Measurements from ENCODE around the gene AGPAT4. TPM values are rescaled to one million over a fixed set of nuclear protein-coding genes. Genes with fewer than 3 reads are reported as not detected.

Gene AGPAT4
- total RNA-seq, 1 donor from 2014 or later, result 7.8 TPM

- no peak for DNase-seq (ENCODE audit: low spot score)
- H3K4me1 Mint-ChIP-seq (ENCODE audit: low read depth), result no peaks in the 10 kb centered on the region
- peaks cover 10% of the 10 kb centered on the region for H3K36me3 Mint-ChIP-seq (ENCODE audit: low read depth)
- H3K4me3 Mint-ChIP-seq, result peak overlapping the region; percentile 26
- H3K9me3 Mint-ChIP-seq, result peaks cover 24% of the 10 kb centered on the region
- intact Hi-C loops (cut with micrococcal nuclease), result no loop called here
- H3K27ac Mint-ChIP-seq, result no peak overlapping the region
- H3K27me3 Mint-ChIP-seq (ENCODE audit: insufficient read depth), result no peaks in the 10 kb centered on the region
Measured at GRCh38 chr6:161215876-161216615, 57.8 kb downstream of the AGPAT4 start.

GRCh38 chr6:161215193-161215592 is 58.7 kb downstream of the AGPAT4 start:
- intact Hi-C loops (cut with micrococcal nuclease), result no loop called here
- no peaks in the 10 kb centered on the region for H3K4me1 Mint-ChIP-seq (ENCODE audit: low read depth)

GRCh38 chr6:161214722-161215121 is 59.1 kb downstream of the AGPAT4 start:
- H3K36me3 Mint-ChIP-seq (ENCODE audit: low read depth), result peaks cover 12% of the 10 kb centered on the region
- H3K9me3 Mint-ChIP-seq, result peaks cover 27% of the 10 kb centered on the region

More at GRCh38 chr6:161215193-161215592, 58.7 kb downstream of the AGPAT4 start:
- peaks cover 12% of the 10 kb centered on the region for H3K36me3 Mint-ChIP-seq (ENCODE audit: low read depth)
- no peak for DNase-seq (ENCODE audit: low spot score)
- no peak overlapping the region for H3K27ac Mint-ChIP-seq
- H3K9me3 Mint-ChIP-seq, result peaks cover 27% of the 10 kb centered on the region
- no peak overlapping the region for H3K4me3 Mint-ChIP-seq
- no peaks in the 10 kb centered on the region for H3K27me3 Mint-ChIP-seq (ENCODE audit: insufficient read depth)

GRCh38 chr6:161212902-161213301 is 61.0 kb downstream of the AGPAT4 start:
- peaks cover 12% of the 10 kb centered on the region for H3K36me3 Mint-ChIP-seq (ENCODE audit: low read depth)

More at GRCh38 chr6:161214722-161215121, 59.1 kb downstream of the AGPAT4 start:
- Mint-ChIP-seq H3K27ac (no peak overlapping the region), H3K4me3 (no peak overlapping the region), H3K4me1 (ENCODE audit: low read depth) (no peaks in the 10 kb centered on the region), H3K27me3 (ENCODE audit: insufficient read depth) (no peaks in the 10 kb centered on the region)
- intact Hi-C loops (cut with micrococcal nuclease), result no loop called here
- no peak for DNase-seq (ENCODE audit: low spot score)

DNA sequence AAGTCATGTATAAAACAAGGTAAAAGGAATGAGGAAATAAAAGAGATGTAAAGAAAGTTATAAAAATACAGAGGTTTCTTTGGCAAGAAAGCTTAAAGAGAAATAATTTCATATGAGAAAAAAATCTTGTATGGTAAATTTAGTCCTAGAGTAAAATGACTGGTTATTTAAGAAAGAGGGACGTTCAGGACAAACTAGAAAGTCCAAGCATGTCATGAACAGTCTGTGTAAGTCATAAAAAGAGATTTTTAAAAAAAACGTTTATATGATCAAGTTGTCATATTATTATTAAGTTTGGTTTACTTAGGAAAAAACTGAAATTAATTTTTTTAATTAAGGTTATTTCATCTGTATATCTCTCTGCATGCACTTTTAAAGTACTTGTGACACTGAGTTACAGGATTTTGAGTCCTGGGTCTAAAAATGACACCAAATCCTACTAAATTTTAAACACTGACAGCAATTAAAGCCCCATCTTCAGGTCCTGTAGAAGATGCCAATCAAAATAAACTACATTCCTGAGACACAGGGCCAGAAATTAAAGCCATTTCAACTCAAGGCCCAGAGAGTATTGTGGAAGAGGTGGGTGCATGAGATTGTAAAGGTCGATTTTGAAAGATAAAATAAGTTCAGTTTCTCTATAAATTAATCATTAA is 62.4 kb downstream of the AGPAT4 start:
- H3K36me3 Mint-ChIP-seq (ENCODE audit: low read depth), result peaks cover 9% of the 10 kb centered on the region
- intact Hi-C loops (cut with micrococcal nuclease), result no loop called here
- H3K9me3 Mint-ChIP-seq, result peaks cover 36% of the 10 kb centered on the region
- no peak for DNase-seq (ENCODE audit: low spot score)
- no peaks in the 10 kb centered on the region for H3K4me1 Mint-ChIP-seq (ENCODE audit: low read depth)
- H3K4me3 Mint-ChIP-seq, result no peak overlapping the region
- H3K27ac Mint-ChIP-seq, result no peak overlapping the region
- H3K27me3 Mint-ChIP-seq (ENCODE audit: insufficient read depth), result no peaks in the 10 kb centered on the region

More at GRCh38 chr6:161212902-161213301, 61.0 kb downstream of the AGPAT4 start:
- intact Hi-C loops (cut with micrococcal nuclease), result no loop called here
- Mint-ChIP-seq H3K9me3 (peaks cover 36% of the 10 kb centered on the region), H3K4me3 (no peak overlapping the region), H3K27me3 (ENCODE audit: insufficient read depth) (no peaks in the 10 kb centered on the region), H3K4me1 (ENCODE audit: low read depth) (no peaks in the 10 kb centered on the region), H3K27ac (no peak overlapping the region)
- DNase-seq (ENCODE audit: low spot score), result no peak

GRCh38 chr6:161210857-161211256 is 63.0 kb downstream of the AGPAT4 start:
- no peak overlapping the region for H3K27ac Mint-ChIP-seq
- no peak for DNase-seq (ENCODE audit: low spot score)
- no peaks in the 10 kb centered on the region for H3K4me1 Mint-ChIP-seq (ENCODE audit: low read depth)
- intact Hi-C loops (cut with micrococcal nuclease), result no loop called here
- no peaks in the 10 kb centered on the region for H3K27me3 Mint-ChIP-seq (ENCODE audit: insufficient read depth)
- peaks cover 6% of the 10 kb centered on the region for H3K36me3 Mint-ChIP-seq (ENCODE audit: low read depth)
- H3K9me3 Mint-ChIP-seq, result peaks cover 34% of the 10 kb centered on the region
- no peak overlapping the region for H3K4me3 Mint-ChIP-seq

GRCh38 chr6:161207200-161207599 is 66.7 kb downstream of the AGPAT4 start:
- Mint-ChIP-seq H3K27ac (no peak overlapping the region), H3K4me3 (no peak overlapping the region), H3K4me1 (ENCODE audit: low read depth) (no peaks in the 10 kb centered on the region), H3K36me3 (ENCODE audit: low read depth) (peaks cover 2% of the 10 kb centered on the region), H3K27me3 (ENCODE audit: insufficient read depth) (no peaks in the 10 kb centered on the region), H3K9me3 (peaks cover 16% of the 10 kb centered on the region)
- intact Hi-C loops (cut with micrococcal nuclease), result no loop called here
- DNase-seq (ENCODE audit: low spot score), result no peak

DNA sequence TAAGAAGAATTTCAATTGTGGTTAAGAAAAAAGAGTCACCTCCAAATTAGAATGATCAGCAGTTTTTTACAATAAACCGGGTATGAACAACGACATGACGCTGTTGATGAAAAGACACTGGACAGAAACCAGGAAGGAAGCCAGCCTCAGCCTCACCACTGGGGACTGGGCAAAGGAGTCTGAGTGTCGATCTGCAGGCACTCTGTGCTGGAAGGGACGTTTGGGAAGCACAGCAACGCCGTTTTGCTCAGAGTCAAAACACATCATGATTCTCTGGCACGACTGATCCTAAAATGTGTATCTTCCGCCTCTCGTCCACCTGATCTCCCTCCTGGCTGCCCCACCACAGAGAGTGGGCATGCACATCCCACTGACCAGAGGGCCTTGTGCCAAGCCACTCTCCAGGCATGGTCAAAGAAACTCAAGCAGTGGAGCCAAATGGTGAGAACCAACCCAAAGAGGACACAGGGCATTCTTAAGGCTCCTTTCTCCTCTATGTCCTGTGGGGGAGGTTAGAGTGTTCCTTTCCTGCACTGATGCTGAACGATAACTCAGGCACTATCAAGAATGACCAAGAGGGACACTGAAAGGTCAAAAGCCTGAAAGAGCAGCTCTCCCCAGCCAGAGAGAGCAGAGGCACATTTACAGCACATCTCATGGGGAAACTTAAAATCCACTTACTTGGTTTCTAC is 68.8 kb downstream of the AGPAT4 start:
- peaks cover 9% of the 10 kb centered on the region for H3K9me3 Mint-ChIP-seq
- H3K27ac Mint-ChIP-seq, result no peak overlapping the region
- intact Hi-C loops (cut with micrococcal nuclease), result no loop called here
- H3K27me3 Mint-ChIP-seq (ENCODE audit: insufficient read depth), result no peaks in the 10 kb centered on the region
- DNase-seq (ENCODE audit: low spot score), result no peak
- H3K4me3 Mint-ChIP-seq, result no peak overlapping the region
- H3K4me1 Mint-ChIP-seq (ENCODE audit: low read depth), result no peaks in the 10 kb centered on the region
- H3K36me3 Mint-ChIP-seq (ENCODE audit: low read depth), result peaks cover 3% of the 10 kb centered on the region

DNA sequence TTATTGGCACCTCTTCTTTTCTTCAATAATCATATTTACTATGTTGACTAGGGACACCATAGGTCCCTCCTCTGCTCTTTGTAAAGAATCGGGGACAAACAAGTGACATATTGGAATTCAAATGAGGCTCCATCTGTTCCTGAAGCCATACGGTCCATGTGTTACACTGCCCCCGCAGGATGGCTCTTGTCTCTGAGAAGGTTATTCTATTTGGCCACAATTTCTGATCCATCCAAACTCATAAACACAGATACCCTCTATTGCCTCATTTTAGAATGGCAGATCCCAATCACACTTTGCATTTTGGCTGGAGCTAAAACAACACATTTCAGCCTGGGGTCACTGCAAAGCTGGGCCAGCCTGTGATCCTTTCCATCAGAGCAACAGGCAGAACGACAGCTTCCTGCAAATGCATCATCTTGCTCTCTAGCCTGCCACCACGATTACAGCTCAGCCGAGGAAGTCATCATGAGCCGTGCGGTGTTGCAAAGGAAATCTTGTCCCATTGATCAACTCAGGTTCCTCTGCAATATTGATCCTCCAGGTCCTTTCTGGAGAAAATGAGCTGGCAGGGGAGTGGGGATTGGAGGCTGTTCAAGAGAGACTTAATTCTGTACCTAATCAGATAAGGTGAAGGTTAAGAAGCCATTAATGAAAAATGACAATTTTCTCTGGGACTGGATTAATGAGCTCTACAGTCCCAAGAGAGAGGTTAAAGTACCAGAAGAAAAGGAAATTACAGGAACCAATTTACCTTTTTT is 73.1 kb downstream of the AGPAT4 start:
- H3K9me3 Mint-ChIP-seq, result no peaks in the 10 kb centered on the region
- no peak overlapping the region for H3K27ac Mint-ChIP-seq
- intact Hi-C loops (cut with micrococcal nuclease), result no loop called here
- peaks cover 6% of the 10 kb centered on the region for H3K36me3 Mint-ChIP-seq (ENCODE audit: low read depth)
- H3K4me1 Mint-ChIP-seq (ENCODE audit: low read depth), result no peaks in the 10 kb centered on the region
- no peak overlapping the region for H3K4me3 Mint-ChIP-seq
- DNase-seq (ENCODE audit: low spot score), result no peak
- no peaks in the 10 kb centered on the region for H3K27me3 Mint-ChIP-seq (ENCODE audit: insufficient read depth)

- H3K4me1 Mint-ChIP-seq (ENCODE audit: low read depth), result no peaks in the 10 kb centered on the region
- H3K27me3 Mint-ChIP-seq (ENCODE audit: insufficient read depth), result no peaks in the 10 kb centered on the region
- peaks cover 6% of the 10 kb centered on the region for H3K36me3 Mint-ChIP-seq (ENCODE audit: low read depth)
- intact Hi-C loops (cut with micrococcal nuclease), result no loop called here
- no peak overlapping the region for H3K4me3 Mint-ChIP-seq
- H3K9me3 Mint-ChIP-seq, result peaks cover under 1% of the 10 kb centered on the region
- DNase-seq (ENCODE audit: low spot score), result no peak
- H3K27ac Mint-ChIP-seq, result no peak overlapping the region
Measured at GRCh38 chr6:161199850-161200249, 74.0 kb downstream of the AGPAT4 start.

DNA sequence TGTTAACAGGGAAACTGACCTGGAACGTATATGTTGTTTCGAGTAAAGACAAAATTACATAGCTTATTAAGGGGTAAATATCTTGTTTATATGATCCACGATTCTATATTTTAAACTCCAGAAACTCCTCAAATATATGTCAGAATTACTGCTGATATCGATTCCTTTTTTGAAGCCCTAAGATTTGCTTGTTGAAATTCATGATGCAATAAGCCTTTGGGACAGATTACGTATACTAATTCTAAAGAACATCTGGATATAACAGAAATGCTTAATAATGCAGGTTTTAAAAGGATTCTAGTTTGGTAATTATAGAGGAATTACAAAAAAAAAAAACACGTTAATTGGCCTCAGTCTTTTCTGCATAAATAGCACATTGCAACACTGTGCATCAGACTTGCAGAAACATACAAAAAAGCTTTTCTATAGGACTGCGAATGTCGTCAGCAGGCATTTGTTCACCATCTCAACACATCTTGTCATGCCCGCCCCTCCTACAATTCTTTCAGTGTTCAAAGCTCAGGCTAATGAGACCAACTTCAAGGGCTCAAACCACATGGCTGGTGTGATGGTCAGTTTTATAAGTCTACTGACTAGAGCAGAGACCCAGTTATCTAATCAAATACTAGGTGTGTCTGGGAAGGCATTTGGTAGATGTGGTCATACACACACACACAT is 74.9 kb downstream of the AGPAT4 start:
- no peaks in the 10 kb centered on the region for H3K27me3 Mint-ChIP-seq (ENCODE audit: insufficient read depth)
- H3K27ac Mint-ChIP-seq, result no peak overlapping the region
- H3K4me3 Mint-ChIP-seq, result no peak overlapping the region
- intact Hi-C loops (cut with micrococcal nuclease), result no loop called here
- H3K9me3 Mint-ChIP-seq, result peaks cover 9% of the 10 kb centered on the region
- no peak for DNase-seq (ENCODE audit: low spot score)
- H3K4me1 Mint-ChIP-seq (ENCODE audit: low read depth), result no peaks in the 10 kb centered on the region
- H3K36me3 Mint-ChIP-seq (ENCODE audit: low read depth), result peaks cover 8% of the 10 kb centered on the region

- Mint-ChIP-seq H3K27me3 (ENCODE audit: insufficient read depth) (no peaks in the 10 kb centered on the region), H3K36me3 (ENCODE audit: low read depth) (peaks cover 8% of the 10 kb centered on the region), H3K4me1 (ENCODE audit: low read depth) (no peaks in the 10 kb centered on the region), H3K9me3 (peaks cover 9% of the 10 kb centered on the region), H3K27ac (no peak overlapping the region), H3K4me3 (no peak overlapping the region)
- no peak for DNase-seq (ENCODE audit: low spot score)
- intact Hi-C loops (cut with micrococcal nuclease), result no loop called here
Measured at GRCh38 chr6:161198176-161198575, 75.7 kb downstream of the AGPAT4 start.
